ENCODE results near the gene RIMKLB.

The RIMKLB gene

GRCh38 chr12:8668441-8668840 lies 29.4 kb upstream of the RIMKLB start:
- H3K4me1 ChIP-seq: no peaks in the 10 kb centered on the region
- H3K4me3 ChIP-seq (ENCODE audit: low read depth, low read length): no peak overlapping the region
- no peaks in the 10 kb centered on the region for H3K9me3 ChIP-seq
- no peak for TF ChIP-seq CTCF (IDR thresholded peaks at IDR 0.05; ENCODE audit: low read depth, low read length)
- no peaks in the 10 kb centered on the region for H3K36me3 ChIP-seq
- DNase-seq: no peak
- no peaks in the 10 kb centered on the region; the same call in 1 of the 2 replicates for H3K27me3 ChIP-seq

- H3K27me3 ChIP-seq: no peaks in the 10 kb centered on the region
These were observed 25.4 kb upstream of the RIMKLB start for GRCh38 chr12:8672381-8672780.

GRCh38 chr12:8675591-8676036 lies 22.2 kb upstream of the RIMKLB start:
- no peaks in the 10 kb centered on the region for H3K36me3 ChIP-seq
- no peaks in the 10 kb centered on the region for H3K27me3 ChIP-seq
- no peaks in the 10 kb centered on the region for H3K4me1 ChIP-seq
- TF ChIP-seq CTCF (IDR thresholded peaks at IDR 0.05; ENCODE audit: low read depth, low read length): no peak
- no peak for DNase-seq
- no peak overlapping the region for H3K4me3 ChIP-seq (ENCODE audit: low read depth, low read length)
- H3K9me3 ChIP-seq: no peaks in the 10 kb centered on the region

More at GRCh38 chr12:8672381-8672780, 25.4 kb upstream of the RIMKLB start:
- Histone ChIP-seq H3K4me3 (ENCODE audit: low read depth, low read length) (no peak overlapping the region), H3K9me3 (no peaks in the 10 kb centered on the region), H3K36me3 (no peaks in the 10 kb centered on the region), H3K4me1 (no peaks in the 10 kb centered on the region)
- no peak for DNase-seq
- TF ChIP-seq CTCF (IDR thresholded peaks at IDR 0.05; ENCODE audit: low read depth, low read length): no peak

- Histone ChIP-seq H3K36me3 (no peaks in the 10 kb centered on the region), H3K4me1 (no peaks in the 10 kb centered on the region), H3K27me3 (no peaks in the 10 kb centered on the region), H3K4me3 (ENCODE audit: low read depth, low read length) (no peak overlapping the region), H3K9me3 (no peaks in the 10 kb centered on the region)
- DNase-seq: no peak
- no peak for TF ChIP-seq CTCF (IDR thresholded peaks at IDR 0.05; ENCODE audit: low read depth, low read length)
These were observed 21.1 kb upstream of the RIMKLB start for GRCh38 chr12:8676651-8677050.

GRCh38 chr12:8677362-8677761 lies 20.4 kb upstream of the RIMKLB start:
- Histone ChIP-seq H3K4me3 (ENCODE audit: low read depth, low read length) (no peak overlapping the region), H3K9me3 (no peaks in the 10 kb centered on the region), H3K4me1 (no peaks in the 10 kb centered on the region), H3K36me3 (no peaks in the 10 kb centered on the region), H3K27me3 (no peaks in the 10 kb centered on the region)
- no peak for DNase-seq
- TF ChIP-seq CTCF (IDR thresholded peaks at IDR 0.05; ENCODE audit: low read depth, low read length): no peak

- no peak overlapping the region for H3K4me3 ChIP-seq (ENCODE audit: low read depth, low read length)
- no peaks in the 10 kb centered on the region for H3K4me1 ChIP-seq
- no peak for DNase-seq
- H3K36me3 ChIP-seq: no peaks in the 10 kb centered on the region
- H3K27me3 ChIP-seq: no peaks in the 10 kb centered on the region
- H3K9me3 ChIP-seq: no peaks in the 10 kb centered on the region
- TF ChIP-seq CTCF (IDR thresholded peaks at IDR 0.05; ENCODE audit: low read depth, low read length): no peak
These were observed 19.1 kb upstream of the RIMKLB start for GRCh38 chr12:8678661-8679111.
